ENCODE results near the gene FOXP1. TPM values are rescaled to one million over a fixed set of nuclear protein-coding genes. Genes with fewer than 3 reads are reported as not detected.

Gene FOXP1
- total and polyA plus RNA-seq, 12 donors = 7.6 to 42.7 (median 24.3) TPM

- Histone ChIP-seq H3K27ac (no peak overlapping the region), H3K4me1 (replicated peaks in 1 of 2) (no peaks in the 10 kb centered on the region), H3K9me3 (replicated peaks in 1 of 3) (no peaks in the 10 kb centered on the region), H3K4me3 (no peak overlapping the region), H3K36me3 (replicated peaks in 1 of 2) (no peaks in the 10 kb centered on the region), H3K27me3 (no peaks in the 10 kb centered on the region)
- 92 to 100% (median 98%) methylated on average over 2 of the region's 2 CpGs for WGBS, 4 donors
- TF ChIP-seq POLR2A (IDR thresholded peaks at IDR 0.05) = no peak
- TF ChIP-seq CTCF (IDR thresholded peaks at IDR 0.05) = no peak
- no peak for DNase-seq
- intact Hi-C loops (cut with DNase I) = no loop called here
Observed at GRCh38 chr3:71153713-71154112, 429.8 kb downstream of the FOXP1 start.

GRCh38 chr3:71152892-71153265 lies 430.6 kb downstream of the FOXP1 start:
- intact Hi-C loops (cut with DNase I) = no loop called here
- no peak overlapping the region for H3K27ac ChIP-seq
- no peaks in the 10 kb centered on the region for H3K4me1 ChIP-seq (replicated peaks in 1 of 2)
- H3K27me3 ChIP-seq = no peaks in the 10 kb centered on the region
- TF ChIP-seq POLR2A (IDR thresholded peaks at IDR 0.05) (no peak), CTCF (IDR thresholded peaks at IDR 0.05) (no peak)
- WGBS, 4 donors = 89 to 99% (median 93%) methylated on average over 8 of the region's 8 CpGs
- H3K9me3 ChIP-seq (replicated peaks in 1 of 3) = no peaks in the 10 kb centered on the region
- H3K36me3 ChIP-seq (replicated peaks in 1 of 2) = no peaks in the 10 kb centered on the region
- no peak overlapping the region for H3K4me3 ChIP-seq
- no peak for DNase-seq

- WGBS, 4 donors = 64 to 89% (median 71%) methylated on average over 3 to 4 of the region's 4 CpGs
- no peak for TF ChIP-seq CTCF (IDR thresholded peaks at IDR 0.05)
- no peak for TF ChIP-seq POLR2A (IDR thresholded peaks at IDR 0.05)
- Histone ChIP-seq H3K9me3 (replicated peaks in 1 of 3) (no peaks in the 10 kb centered on the region), H3K36me3 (replicated peaks in 1 of 2) (no peaks in the 10 kb centered on the region), H3K27ac (no peak overlapping the region), H3K4me1 (replicated peaks in 1 of 2) (no peaks in the 10 kb centered on the region), H3K27me3 (no peaks in the 10 kb centered on the region), H3K4me3 (no peak overlapping the region)
- DNase-seq = no peak
- intact Hi-C loops (cut with DNase I) = no loop called here
Observed at GRCh38 chr3:71152039-71152891, 431.3 kb downstream of the FOXP1 start.

GRCh38 chr3:71149959-71150954 lies 433.3 kb downstream of the FOXP1 start:
- DNase-seq = no peak
- intact Hi-C loops (cut with DNase I) = no loop called here
- no peaks in the 10 kb centered on the region for H3K27me3 ChIP-seq
- H3K9me3 ChIP-seq (replicated peaks in 1 of 3) = no peaks in the 10 kb centered on the region
- H3K4me1 ChIP-seq (replicated peaks in 1 of 2) = no peaks in the 10 kb centered on the region
- TF ChIP-seq CTCF (IDR thresholded peaks at IDR 0.05) = no peak
- no peak for TF ChIP-seq POLR2A (IDR thresholded peaks at IDR 0.05)
- no peak overlapping the region for H3K27ac ChIP-seq
- WGBS, 4 donors = 79 to 84% (median 79%) methylated on average over 14 of the region's 14 CpGs
- H3K36me3 ChIP-seq (replicated peaks in 1 of 2) = no peaks in the 10 kb centered on the region
- H3K4me3 ChIP-seq = no peak overlapping the region

Measured in adrenal gland (tissue), 12 donors.